ENCODE measurements around the gene L3MBTL1. TPM values are rescaled to one million over a fixed set of nuclear protein-coding genes. Genes with fewer than 3 reads are reported as not detected.

The L3MBTL1 gene
- total RNA-seq, 2 donors from 2014 or later: 4.1 to 28.2 TPM

DNA sequence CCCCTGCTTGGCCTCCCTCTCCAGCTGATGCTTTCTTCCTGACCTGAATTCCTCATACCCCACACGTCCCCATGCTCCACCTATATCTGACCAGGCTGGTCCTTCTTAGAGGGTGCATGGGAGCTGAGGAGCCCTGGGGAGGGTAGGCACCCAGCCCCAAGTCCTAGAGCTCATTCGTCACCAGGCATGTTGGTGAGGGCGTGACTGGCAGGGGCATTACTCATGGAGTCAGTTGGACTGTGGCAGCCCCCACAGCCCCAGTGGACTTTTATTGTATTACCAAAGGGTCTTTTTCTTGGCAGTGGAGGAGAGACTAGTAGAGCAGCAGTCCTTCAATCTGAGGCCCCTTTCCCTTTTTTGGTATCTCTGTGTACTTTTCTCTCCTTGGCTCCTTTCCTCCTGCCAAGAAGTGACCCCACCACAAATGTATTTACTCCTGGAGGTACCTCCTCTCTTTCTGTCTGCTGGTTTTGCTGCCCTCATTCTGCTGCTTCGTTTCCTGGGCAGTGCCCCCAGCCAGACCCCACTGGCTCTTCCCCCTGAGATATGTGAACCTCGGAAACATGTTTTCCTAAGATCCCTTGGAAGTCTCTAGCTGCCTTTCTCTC lies 40.9 kb downstream of the L3MBTL1 start:
- no peaks in the 10 kb centered on the region for H3K27me3 ChIP-seq
- H3K4me3 ChIP-seq: no peak overlapping the region
- no peaks in the 10 kb centered on the region for H3K4me1 ChIP-seq
- DNase-seq (ENCODE audit: low spot score): no peak
- no peaks in the 10 kb centered on the region for H3K36me3 ChIP-seq
- TF ChIP-seq, protein P1, sequence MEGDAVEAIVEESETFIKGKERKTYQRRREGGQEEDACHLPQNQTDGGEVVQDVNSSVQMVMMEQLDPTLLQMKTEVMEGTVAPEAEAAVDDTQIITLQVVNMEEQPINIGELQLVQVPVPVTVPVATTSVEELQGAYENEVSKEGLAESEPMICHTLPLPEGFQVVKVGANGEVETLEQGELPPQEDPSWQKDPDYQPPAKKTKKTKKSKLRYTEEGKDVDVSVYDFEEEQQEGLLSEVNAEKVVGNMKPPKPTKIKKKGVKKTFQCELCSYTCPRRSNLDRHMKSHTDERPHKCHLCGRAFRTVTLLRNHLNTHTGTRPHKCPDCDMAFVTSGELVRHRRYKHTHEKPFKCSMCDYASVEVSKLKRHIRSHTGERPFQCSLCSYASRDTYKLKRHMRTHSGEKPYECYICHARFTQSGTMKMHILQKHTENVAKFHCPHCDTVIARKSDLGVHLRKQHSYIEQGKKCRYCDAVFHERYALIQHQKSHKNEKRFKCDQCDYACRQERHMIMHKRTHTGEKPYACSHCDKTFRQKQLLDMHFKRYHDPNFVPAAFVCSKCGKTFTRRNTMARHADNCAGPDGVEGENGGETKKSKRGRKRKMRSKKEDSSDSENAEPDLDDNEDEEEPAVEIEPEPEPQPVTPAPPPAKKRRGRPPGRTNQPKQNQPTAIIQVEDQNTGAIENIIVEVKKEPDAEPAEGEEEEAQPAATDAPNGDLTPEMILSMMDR (IDR thresholded peaks at IDR 0.05): no peak
- no peak overlapping the region for H3K27ac ChIP-seq
- no peaks in the 10 kb centered on the region for H3K9me3 ChIP-seq

DNA sequence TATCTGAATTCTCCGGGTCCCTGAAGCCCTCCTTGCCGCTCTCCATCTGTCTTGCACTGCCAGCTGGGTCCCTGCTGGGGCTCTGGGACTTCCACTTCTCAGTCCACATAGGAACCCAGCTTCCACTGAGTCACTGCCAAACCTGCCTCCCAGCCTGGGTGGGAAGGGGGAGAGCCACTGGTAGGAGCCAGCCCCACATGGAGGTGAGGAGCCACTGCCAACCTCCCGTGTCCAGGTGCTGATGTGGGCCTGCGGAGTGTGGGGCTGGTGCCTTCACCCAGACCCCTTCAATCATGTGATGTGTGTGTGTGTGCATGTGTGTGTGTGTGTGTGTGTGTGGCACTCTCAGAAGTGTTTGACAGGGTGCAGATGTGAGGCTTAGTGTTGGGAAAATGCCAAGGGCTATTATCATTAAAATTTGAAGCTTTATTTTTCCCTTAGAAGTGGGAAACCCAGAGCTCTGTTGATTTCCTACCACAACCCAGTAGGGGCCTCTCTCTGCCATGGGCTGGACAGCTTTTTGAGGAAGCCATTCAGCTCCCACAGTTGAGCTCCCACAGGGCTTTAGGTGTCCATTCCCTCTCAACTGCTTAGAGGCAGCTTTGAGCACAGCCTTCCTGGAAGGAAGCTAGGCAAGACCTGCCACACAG lies 42.0 kb downstream of the L3MBTL1 start:
- H3K4me1 ChIP-seq: no peaks in the 10 kb centered on the region
- no peak for DNase-seq (ENCODE audit: low spot score)
- H3K4me3 ChIP-seq: no peak overlapping the region
- TF ChIP-seq, protein P1 (IDR thresholded peaks at IDR 0.05): no peak
- H3K36me3 ChIP-seq: no peaks in the 10 kb centered on the region
- H3K27me3 ChIP-seq: no peaks in the 10 kb centered on the region
- H3K27ac ChIP-seq: no peak overlapping the region
- H3K9me3 ChIP-seq: no peaks in the 10 kb centered on the region

DNA sequence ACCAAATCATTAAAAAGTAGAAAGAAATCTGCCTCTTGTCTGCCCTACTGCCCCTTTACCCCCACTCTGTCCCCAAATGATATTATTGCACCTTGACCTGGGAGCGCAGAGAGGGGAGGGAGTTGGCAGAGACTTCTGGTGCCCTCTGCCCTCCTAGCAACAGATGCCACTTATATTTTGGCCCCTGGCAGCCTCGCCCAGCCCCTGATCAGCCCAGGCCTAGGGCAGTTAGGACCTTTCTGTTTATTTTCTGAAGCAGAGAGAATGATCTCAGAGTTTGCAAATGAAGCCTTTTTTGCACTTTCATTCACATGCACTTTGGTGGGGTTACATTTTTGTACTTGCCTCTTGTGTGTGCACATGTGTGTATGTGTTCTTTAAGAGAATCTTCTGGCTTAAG lies 43.0 kb downstream of the L3MBTL1 start:
- no peaks in the 10 kb centered on the region for H3K4me1 ChIP-seq
- no peak overlapping the region for H3K27ac ChIP-seq
- no peak overlapping the region for H3K4me3 ChIP-seq
- no peaks in the 10 kb centered on the region for H3K27me3 ChIP-seq
- TF ChIP-seq, protein P1 (IDR thresholded peaks at IDR 0.05): no peak
- H3K9me3 ChIP-seq: no peaks in the 10 kb centered on the region
- no peaks in the 10 kb centered on the region for H3K36me3 ChIP-seq
- no peak for DNase-seq (ENCODE audit: low spot score)

DNA sequence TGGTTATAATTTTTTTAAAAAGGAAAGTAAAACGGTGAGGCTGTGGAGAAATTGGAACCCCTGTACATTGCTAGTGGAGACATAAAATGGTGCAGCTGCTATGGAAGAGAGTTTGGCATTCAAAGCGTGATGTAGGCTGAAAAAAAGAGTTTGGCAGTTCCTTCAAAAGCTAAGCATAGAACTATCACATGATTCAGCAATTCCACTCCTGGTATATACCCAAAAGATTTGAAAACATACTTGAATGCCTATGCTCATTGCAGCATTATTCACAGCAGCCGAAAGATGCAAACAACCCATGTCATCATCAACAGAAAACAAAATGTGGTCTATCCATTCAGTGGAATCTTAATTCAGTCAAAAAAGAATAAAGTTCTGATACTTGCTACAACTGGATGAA lies 46.9 kb downstream of the L3MBTL1 start:
- TF ChIP-seq, protein P1 (IDR thresholded peaks at IDR 0.05): no peak
- H3K4me3 ChIP-seq: no peak overlapping the region
- H3K9me3 ChIP-seq: no peaks in the 10 kb centered on the region
- H3K27ac ChIP-seq: no peak overlapping the region
- H3K27me3 ChIP-seq: no peaks in the 10 kb centered on the region
- H3K4me1 ChIP-seq: no peaks in the 10 kb centered on the region
- no peak for DNase-seq (ENCODE audit: low spot score)
- no peaks in the 10 kb centered on the region for H3K36me3 ChIP-seq

DNA sequence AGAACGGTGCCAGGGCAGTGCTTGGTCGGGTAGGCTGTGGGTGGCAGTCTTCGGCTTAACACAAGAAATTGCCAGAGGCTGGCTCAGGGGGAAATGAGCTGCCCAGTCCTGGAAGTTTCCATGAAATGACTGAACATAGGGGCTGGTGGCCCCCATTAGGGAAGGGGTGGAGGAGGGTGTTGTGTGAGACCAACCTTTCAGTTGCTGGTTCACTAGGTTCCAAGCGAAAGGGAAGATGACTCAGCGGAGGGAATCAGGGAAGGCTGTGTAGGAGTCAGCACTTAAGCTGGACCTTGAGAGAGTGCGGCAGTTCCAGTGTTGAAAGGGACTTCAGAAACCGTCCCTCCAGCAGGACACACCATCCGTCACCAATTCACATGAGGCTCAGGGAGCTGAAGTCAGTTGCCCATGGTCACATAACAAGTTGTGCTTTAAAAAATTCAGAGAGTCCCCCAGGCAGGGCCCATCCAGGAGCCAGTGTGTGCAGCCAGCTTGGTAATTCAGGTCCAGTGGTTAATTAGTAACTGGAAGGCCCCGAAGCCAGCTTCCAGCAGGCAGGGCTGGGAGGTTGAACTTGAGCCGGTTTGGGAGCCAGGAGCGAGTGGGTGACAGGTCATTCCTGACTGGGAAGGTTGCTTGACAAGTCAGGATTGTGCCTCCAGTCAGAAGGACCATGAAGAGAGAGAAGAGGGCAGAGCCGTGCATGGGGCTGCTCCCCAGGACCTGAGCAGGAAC lies 51.1 kb downstream of the L3MBTL1 start, which contains the start of gene SGK2:
SGK2 (plus strand) TSS at position 616 of the 735 bp plus-strand sequence. CDS start 7,469 bp downstream, outside the sequence.
- no peak within 1 kb of the TSS for H3K4me3 ChIP-seq

More for the DNA sequence above, 51.1 kb downstream of the L3MBTL1 start, which contains the start of gene SGK2:
- no peak within 1 kb of the TSS for H3K27ac ChIP-seq
- DNase-seq (ENCODE audit: low spot score): no peak
- TF ChIP-seq, protein P1 (IDR thresholded peaks at IDR 0.05): no peak
- no peaks in the 10 kb centered on the region for H3K9me3 ChIP-seq
- no peaks in the 10 kb centered on the region for H3K27me3 ChIP-seq
- no peaks in the 10 kb centered on the region for H3K4me1 ChIP-seq
- no peaks in the 10 kb centered on the region for H3K36me3 ChIP-seq

Data from right atrium auricular region (tissue), 2 donors.